HCEC 1CT (cell line): ENCODE results near the gene ECPAS.
A peak's percentile ranks its signal among the peaks of the same experiment; 100 is the strongest.
"Not testable (repeated sequence)": the region's sequence is repeated elsewhere in the genome, so short reads cannot be mapped to it uniquely, and the experiment has no call there.

ENCODE experiments used
- DNase-seq: peaks from one replicate; pipeline ENCODE4 v3.0.0-alpha.2; 2017

ECPAS gene

DNA sequence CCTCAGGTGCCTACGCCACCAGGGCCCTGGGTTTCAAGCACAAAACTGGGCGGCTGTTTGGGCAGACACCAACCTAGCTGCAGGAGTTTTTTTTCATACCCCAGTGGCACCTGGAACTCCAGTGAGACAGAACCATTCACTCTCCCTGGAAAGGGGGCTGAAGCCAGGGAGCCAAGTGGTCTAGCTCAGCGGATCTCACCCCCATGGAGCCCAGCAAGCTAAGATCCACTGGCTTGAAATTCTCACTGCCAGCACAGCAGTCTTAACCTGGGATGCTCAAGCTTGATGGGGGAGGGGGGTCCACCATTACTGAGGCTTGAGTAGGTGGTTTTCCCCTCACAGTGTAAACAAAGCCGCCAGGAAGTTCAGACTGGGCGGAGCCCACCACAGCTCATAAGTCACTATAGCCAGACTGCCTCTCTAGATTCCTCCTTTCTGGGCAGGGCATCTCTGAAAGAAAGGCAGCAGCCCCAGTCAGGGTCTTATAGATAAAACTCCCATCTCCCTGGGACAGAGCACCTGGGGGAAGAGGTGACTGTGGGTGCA, 149.8 kb downstream of the ECPAS start:
- DNase-seq = not testable (repeated sequence)

DNA sequence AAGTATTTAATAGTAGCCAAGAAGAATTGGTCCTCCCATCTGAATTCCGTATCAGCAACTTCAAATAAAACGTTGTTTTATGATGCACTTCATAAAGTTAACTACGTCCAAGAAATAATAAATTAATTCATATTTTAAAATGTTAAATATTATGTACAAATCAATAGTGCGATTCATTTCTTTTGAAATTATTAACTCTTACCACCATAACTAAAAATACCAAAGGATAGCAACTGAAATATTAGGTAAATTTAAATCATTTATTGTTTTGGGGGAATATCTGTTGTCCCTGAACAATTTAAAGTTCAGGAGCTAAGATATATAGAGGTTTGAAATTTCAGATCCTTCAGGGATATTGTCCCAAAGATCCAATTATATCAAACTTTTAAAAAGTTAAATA, 154.1 kb downstream of the ECPAS start, which contains the start of gene OR2K2:
Gene OR2K2 (minus strand): TSS at position 101 of the 400 bp plus-strand sequence. CDS start 1,791 bp downstream, outside the sequence.
- no peak for DNase-seq

- no peak for DNase-seq
These were observed 163.6 kb downstream of the ECPAS start for GRCh38 chr9:111320631-111321030.

- DNase-seq = peak; percentile 18
These were observed 167.4 kb downstream of the ECPAS start for GRCh38 chr9:111316796-111317195.
